Left ventricle myocardium superior (tissue), 1 donor: ENCODE data around the gene PLCL1. TPM values are rescaled to one million over a fixed set of nuclear protein-coding genes. Genes with fewer than 3 reads are reported as not detected.

Experiments used
- ATAC-seq: fragments of 200-7000 bp; cut with Tn5 transposase; one replicate; pipeline ENCODE4 v1.9.1; 2020; ENCODE audit warnings: mild to moderate bottlenecking, moderate library complexity
- DNase-seq: peaks from one replicate; pipeline ENCODE4 v3.0.0-alpha.2; 2020
- intact Hi-C: fragments of 100-400 bp; cut with micrococcal nuclease; formaldehyde crosslinking; loops from one replicate; pipeline ENCODE4 v1.11.0; 2022
- total RNA-seq: library from RNA; stranded (reverse); fragmentation: NEBNext Ultra II Directional; extraction: Animal tissue kit (Norgen Biotek cat#: 25700); gene quantifications from one replicate; pipeline ENCODE4 v1.2.1, GENCODE V29; 2021
- donor health status: DM: no; HTN: yes; CAD: no; lungs with severe emphysema.

The PLCL1 gene
- total RNA-seq, 1 donor from 2014 or later, result 100 TPM

DNA sequence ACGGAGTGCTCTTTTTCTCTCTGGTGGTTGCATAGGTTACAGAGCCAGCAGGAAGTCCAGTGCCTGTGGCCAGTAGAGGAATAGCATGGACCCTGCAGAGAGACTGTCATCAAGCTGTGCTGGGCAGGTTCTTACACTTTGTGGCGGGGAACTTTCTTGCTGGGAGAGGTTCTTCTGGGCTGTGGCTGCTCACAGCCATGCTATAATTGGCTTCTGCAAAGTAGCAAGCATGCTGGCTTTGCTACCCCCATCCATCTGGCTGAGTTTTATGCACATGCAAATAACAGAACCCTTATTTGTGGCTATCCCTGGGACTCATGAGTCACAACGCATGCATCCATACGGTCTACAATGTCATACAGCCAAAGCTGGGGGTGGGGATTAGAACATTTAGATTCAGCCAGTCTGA is 68.9 kb downstream of the PLCL1 start:
- peak; percentile 70 for ATAC-seq
- DNase-seq, result no peak

DNA sequence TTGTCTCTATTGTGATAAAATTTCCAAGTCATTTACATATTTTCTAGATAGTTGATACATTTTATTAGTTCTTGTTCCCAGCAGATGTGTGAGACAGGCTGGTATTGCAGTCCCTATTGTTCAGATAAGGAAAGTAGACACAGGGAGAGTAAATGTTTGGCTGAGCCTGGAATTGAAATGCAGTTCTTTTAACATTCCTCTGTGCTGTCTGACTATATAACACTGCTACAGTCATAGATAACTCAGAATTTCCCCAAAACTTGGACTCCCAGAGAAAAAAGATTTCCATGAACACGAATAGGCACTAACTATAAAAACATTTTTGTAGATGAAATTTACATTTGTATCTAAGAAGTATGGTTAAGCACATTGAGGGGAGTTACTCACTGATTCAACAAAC is 71.4 kb downstream of the PLCL1 start:
- DNase-seq (no peak), ATAC-seq (peak; percentile 25)
- intact Hi-C loops, result no loop called here

More for the DNA sequence above, 68.9 kb downstream of the PLCL1 start:
- intact Hi-C loops, result no loop called here

DNA sequence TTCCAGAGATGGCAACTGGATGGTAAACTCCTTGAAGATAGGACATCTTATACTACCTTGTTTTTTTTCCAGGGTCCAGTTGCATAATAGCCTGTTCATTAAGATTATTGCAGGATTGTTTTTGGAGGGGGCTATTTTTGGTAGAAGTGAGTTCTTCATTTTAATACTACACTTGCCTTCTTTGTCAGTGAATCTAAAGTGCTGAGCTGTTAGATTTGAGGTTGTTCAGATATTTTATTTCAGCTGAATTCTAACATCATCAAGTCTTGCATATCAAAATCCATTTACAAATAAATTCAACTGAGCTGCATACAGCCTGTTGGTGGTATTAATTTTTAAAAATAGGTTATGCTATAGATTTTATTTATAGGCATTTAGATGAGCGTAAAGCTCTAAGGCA is 72.1 kb downstream of the PLCL1 start:
- intact Hi-C loops, result no loop called here
- ATAC-seq (no peak), DNase-seq (no peak)

DNA sequence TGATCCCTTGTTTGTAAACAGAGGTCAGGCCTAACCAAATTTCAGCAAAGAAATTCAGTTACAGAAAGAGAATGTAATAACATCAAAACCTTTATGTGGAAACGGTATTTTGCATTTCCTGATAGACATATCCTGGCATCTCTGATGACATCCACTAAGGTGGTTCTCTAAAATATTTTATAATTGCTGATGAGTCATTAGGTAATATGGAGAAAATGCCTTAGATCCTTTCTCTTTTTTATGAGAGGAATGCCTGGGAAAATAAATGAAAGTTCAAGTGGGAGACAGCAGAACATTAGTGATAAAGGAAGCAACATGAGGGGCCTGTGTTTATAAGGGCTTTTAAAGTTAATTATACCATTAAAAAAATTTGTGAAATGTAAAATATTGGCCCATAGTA is 72.6 kb downstream of the PLCL1 start:
- ATAC-seq, result no peak
- intact Hi-C loops, result no loop called here
- DNase-seq, result no peak

DNA sequence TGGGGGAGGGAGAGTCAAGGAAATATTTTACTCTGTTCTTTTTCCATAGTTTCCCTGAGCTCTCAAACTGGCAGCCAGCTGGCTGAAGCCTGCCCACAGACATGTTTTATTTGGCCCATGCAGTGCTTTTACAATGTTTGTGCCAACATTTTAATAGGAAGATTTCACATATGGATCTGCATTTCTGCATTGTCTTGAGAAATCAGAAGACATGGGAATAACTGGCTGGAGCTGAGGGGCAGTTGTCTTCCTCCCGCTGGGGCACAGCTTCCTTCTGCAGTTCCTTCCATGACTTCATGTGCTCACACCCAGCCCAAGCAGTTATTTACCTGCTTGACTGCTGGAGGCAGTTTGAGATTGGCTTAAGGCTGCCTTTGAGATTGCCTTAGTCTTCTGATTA is 74.4 kb downstream of the PLCL1 start:
- intact Hi-C loops, result no loop called here
- peak; percentile 15 for ATAC-seq

DNA sequence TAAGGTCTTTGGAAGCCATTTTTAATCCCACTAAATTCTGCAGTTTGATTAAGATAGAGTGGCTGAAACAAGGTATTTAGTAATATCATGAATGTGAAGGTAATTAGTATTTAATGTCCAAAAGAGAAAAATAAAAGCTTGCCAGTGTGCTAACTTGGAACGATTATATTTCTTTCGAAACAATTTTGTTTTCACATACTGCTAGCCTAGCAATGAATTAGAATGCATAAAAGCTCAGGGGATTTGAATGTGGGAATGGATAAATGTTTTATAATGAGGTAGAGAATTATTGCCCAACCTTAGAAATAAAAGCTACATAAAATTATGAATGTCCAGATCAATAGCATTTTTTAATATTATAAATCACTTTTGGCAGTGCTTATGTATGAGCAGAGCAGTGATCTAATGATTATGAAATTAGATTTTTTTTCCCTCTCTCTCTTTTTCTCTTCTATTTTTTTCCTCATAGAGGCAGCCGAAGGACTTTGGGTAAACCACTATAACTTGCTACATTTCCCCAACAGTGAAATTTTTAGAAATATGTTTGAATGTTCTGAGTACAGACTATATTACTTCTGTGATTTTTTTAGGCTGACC is 75.5 kb downstream of the PLCL1 start:
- intact Hi-C loops, result no loop called here

More for the DNA sequence above, 74.4 kb downstream of the PLCL1 start:
- no peak for DNase-seq

DNA sequence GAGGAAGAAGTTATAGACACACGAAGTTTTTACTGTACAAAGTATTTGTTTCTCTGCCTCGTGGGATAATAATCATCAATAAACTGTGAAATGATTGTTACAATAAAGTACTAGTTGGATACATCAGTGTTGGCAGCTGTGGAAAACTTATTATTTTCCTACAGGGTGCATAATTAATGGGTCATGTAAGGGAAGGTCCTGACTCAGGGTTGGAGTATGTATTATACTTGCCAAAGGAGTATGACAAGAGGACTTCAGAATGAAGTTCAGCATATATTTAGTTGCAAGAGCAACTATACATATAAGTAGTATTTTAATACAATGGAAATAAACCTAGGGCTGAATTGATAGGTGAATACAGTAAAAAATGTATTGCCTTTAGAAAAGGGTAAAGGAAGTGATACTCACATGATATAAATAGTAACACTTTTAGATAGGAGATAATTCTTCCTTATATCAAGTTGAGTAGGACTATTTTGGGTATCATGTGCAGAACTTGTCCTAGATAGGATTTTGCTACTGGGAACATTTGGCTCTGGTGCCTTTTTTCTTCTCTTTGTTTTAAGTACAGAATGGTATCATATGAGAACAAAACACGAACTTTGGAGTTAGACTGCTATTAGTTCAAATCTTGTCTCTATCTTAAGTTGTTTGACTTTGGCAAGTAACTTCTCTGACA is 79.1 kb downstream of the PLCL1 start:
- intact Hi-C loops, result no loop called here
- no peak for DNase-seq
- peak; percentile 72 for ATAC-seq

More for the DNA sequence above, 75.5 kb downstream of the PLCL1 start:
- no peak for ATAC-seq
- DNase-seq, result no peak

DNA sequence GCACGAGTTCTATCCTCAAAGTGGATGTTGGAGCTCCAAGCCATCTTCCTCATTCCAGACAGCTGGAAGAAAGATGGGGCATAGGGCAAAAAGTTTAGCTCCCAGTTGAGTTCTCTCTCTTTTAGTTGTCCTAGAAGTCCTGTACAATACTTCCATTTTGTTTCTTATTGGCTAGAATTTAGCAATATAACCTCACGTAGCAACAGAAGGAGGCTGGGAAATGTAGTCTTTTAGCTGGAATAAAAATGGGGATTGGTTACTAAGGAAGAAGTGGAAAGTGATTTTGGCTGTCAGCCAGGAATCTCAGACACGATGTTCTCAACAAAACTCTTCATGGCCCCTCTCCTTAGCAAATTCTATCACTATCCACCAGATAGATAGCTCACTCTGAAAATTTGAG is 79.9 kb downstream of the PLCL1 start:
- DNase-seq (no peak), ATAC-seq (peak; percentile 5)
- intact Hi-C loops, result no loop called here

DNA sequence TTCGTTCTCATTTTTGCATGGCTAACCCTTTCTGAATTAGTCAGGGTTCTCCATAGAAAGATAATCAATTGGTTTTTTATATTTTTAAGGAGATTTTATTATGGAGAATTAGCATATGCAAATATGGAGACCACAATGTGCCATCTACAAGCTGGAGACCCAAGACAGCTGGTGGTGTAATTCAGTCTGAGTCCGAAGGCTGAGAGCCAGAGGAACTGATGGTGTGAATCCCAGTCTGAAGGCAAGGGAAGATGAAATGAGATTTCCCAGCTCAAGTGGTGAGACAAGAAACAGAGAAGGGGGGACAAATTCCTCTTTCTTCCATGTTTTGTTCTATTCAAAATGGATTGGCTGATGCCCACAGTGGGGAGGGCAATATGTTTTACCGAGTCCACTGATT is 80.7 kb downstream of the PLCL1 start:
- DNase-seq (no peak), ATAC-seq (no peak)
- intact Hi-C loops, result no loop called here

DNA sequence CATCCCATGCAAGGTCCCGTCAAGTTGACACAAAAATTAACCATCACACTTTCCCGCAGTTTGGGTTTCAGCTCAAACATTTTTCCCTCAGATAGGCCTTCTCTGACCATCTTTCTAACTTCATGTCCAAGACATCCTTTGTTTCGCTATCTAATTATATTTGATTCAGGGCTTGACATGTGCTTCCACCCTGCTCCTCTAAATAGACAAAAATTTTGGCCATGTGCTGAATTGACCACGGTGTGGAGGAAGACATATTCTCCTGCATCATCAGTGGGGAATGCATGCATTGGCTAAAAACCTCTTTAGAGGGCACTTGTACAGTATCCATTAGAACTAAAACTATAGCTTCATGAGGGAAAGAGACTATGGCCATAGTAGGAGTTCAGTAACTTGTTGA is 81.2 kb downstream of the PLCL1 start:
- no peak for DNase-seq
- ATAC-seq, result no peak
- intact Hi-C loops, result no loop called here

DNA sequence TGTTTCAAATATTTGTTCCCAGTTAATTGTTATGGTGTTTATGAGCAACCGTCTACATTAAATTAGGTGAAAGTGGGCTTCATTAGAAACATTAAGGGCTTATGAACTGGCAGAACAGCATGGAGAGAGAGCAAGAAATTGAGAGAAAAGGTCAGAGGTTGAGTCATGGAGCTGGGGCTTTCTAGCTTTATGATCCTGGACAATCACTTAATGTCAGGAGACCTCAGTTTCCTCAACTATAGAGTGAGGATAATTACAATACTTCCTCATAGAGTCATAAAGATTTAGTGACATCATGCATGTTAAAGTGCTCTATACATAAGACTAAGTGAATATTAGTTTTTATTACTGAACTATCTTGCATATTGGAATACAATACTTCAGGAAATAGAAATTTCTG is 83.9 kb downstream of the PLCL1 start:
- DNase-seq (no peak), ATAC-seq (no peak)
- intact Hi-C loops, result no loop called here

DNA sequence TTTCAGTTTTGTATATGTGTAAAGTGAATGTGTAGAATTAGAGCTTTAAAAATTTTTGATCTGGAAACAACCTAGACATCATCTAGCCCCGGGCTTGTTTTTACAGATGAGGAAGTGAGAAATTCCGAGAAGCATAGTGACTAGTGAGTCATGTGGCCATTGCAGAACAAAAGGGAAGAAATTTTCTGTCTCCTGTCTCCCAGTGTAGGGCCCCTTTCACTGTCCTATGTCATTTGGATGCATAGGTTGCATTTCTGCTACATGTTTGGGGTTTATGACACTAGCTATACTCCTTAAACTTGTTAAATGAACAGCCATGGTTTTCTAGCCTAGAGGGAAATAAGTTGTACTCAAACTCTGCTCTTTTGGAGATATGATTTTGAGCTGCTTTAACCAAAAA is 84.6 kb downstream of the PLCL1 start:
- ATAC-seq (peak; percentile 9), DNase-seq (no peak)
- intact Hi-C loops, result no loop called here

DNA sequence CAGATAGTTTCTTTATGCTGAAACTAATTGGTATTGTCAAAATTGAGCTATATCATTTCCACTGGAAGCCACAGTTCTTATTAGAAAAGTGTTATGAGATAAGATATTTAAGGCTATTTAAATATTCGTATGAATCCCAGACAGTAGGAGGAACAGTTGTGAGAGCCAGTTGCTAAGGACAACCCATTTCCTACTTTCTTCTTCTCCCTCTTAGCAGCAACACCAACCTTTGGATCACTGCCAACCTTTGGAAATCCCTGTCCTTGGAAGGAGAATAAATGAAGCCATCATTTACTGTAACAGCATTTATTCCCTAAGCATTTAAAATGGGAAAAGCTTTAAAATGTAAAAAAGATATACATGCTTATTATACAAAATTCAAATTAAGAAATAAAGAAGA is 85.8 kb downstream of the PLCL1 start:
- intact Hi-C loops, result no loop called here
- ATAC-seq (no peak), DNase-seq (no peak)

DNA sequence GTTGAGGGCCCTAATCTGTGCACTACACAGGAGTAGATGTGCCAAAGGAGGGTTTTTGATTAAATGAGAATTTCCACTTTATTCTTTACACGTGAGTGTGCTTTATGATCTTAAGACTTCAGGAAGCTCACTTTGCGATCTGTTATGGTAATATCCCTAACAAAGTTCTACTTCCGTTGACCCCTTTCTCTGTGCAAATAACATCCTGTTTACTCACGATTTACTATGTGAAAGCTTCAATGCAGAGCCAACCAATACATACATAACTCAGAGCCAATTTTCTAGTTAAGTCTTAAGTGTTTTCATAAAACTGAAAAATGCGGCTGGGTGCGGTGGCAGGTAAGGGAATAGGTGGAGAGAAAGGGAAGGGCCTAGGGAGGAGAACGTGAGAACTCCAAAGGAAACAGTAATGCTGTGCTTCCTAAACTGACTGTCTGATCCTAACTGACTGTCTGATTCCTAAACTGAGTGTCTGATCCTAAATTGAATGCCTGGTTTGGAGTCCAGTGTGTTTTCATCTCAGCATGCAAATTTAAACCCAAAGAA is 87.6 kb downstream of the PLCL1 start:
- DNase-seq (no peak), ATAC-seq (no peak)
- intact Hi-C loops, result no loop called here

DNA sequence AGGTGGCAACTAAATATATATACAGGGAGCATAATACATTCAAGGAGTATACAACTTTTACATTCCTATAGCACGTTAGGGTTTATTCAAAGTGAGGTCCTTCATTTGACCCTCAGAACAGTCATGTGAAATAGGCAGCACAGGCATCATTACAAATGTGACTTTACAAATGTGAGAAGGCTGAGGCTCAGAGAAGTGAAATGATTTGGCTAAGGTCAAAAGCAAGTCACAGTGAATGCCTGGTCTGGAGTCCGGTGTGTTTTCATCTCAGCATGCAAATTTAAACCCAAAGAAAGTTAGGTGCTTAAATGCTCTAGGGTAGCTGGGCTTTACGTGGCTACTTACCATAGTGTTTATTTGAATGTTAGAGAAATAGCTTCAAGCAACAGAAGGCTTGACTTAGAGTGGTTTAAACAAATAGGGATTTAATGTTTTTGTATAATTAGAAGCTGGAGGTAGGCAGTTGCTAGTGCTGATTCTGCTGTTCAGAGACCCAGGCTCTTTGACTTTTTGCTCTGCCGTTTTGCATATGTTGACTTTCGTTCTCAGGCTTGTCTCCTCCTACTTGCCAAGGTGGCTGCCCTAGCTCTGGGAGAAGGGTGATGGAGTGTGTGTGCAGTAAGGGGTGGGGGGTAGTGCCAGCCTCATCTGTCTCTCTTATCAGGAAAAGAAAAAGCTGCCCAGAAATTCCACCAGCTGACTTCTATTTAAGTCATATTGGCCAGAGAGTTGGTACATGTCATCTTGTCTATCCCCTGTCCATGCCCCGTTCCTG is 89.2 kb downstream of the PLCL1 start:
- ATAC-seq (peak; percentile 96), DNase-seq (peak; percentile 60)
- intact Hi-C loops, result no loop called here

DNA sequence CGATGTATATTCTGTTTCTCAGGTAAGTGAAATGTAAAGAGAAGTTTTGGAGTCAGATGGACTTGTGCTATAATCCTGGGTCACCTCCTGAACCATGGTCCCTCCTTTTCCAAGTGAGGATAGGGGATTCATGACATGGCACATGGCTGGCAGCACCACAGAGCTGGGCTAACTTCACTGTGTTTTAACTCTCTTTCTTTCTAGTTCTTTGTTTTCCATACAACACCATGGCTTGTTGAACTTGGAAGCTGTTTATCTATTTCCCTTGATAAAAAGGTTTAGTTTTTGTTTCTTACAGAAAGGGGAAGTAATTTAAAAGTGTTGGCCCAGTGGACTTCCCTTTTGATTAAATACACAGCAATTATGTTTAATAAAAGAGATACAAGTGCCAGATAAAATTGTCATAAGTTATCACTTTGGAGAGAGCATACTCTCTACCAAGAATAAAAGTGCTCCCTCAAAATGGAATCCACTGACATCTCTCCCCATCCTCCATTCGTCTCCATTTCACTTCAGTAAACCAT is 90.4 kb downstream of the PLCL1 start:
- intact Hi-C loops, result no loop called here

DNA sequence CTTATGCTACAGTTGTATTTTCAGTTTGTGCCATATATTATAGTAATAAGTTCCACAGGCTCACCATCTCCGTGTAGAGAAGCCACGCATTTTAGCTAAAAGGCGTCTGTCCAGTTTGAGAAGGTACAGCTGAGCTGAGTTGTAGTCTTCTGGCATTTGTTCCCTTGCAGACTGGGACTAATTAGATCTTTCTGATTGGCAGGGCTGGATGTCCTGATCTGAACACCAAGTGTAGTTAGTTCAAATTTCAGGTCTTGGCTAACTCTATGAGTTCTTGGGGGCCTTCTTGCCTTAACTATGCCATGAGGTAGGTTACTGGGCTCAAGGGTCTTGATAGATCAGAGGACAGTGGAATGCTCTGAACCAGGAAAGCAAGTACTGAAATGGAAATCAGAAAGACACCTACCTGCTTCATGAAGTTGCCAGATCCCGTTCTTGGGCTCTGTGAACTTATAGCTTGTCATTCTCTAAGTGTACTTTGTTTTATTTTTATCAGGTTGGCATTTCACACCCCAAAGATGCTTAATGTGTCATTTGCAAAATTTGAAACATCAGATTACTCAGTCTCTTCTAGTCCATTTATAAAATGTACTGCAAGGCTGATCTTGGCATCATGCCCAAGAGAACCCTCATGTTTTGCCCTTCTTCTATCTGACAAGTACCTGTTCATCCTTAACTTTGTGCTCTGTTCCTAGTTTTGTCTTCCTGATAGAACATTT is 93.7 kb downstream of the PLCL1 start:
- DNase-seq (no peak), ATAC-seq (no peak)
- intact Hi-C loops, result no loop called here

More for the DNA sequence above, 90.4 kb downstream of the PLCL1 start:
- no peak for DNase-seq
- ATAC-seq, result no peak

DNA sequence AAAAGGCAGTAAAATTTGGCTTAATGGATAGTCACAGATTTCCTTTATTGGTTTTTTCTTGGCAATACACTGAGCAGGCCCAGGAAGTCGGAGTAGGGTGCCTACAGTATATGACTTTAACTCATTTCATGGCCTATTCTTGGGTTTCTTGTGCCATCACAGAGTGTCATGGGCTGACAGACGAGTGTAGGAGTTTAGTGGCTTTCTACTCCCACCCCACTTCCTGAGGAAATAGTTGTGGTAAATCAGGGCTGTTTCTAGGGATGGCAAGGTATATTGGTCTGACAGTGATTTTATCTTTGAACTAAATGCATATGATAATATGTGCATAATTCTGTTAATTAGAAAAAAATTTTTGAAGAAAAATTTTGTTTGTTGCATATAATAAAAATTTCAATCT is 100.1 kb downstream of the PLCL1 start:
- ATAC-seq, result no peak
- intact Hi-C loops, result no loop called here
- DNase-seq, result no peak

DNA sequence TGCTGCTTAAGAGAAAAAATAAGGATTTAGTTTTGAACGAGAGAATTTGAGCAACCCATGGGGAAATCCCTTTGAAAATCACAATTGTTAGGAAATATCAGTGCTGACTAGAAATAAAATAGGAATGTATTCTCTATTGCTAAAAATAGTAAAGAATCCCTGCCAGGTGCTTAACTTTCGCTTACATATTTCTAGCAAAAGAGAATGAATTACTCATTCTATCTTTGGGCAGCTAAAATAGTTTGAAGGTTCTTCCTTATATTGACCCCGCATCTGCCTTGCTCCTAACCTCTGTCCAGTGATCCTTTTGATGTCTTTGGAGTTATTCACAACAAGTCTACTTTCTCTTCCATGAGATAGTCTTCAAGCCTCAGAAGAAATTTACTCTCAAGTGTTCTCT is 103.8 kb downstream of the PLCL1 start:
- no peak for DNase-seq
- intact Hi-C loops, result no loop called here
- no peak for ATAC-seq
